GM18519 (cell line): ENCODE measurements around the gene CLCN3.
"Not testable (repeated sequence)": the region's sequence is repeated elsewhere in the genome, so short reads cannot be mapped to it uniquely, and the experiment has no call there.

ENCODE experiments used
- ATAC-seq: cut with Tn5 transposase; IDR thresholded peaks from one replicate; pipeline ENCODE4 v1.9.1; 2021; ENCODE audit warnings: mild to moderate bottlenecking, moderate library complexity; ENCODE audit not compliant: unreplicated experiment, low FRiP score

CLCN3 gene

GRCh38 chr4:169765835-169766234, 145.5 kb downstream of the CLCN3 start:
- no peak for ATAC-seq

GRCh38 chr4:169766741-169767140, 146.4 kb downstream of the CLCN3 start:
- ATAC-seq, result no peak

- no peak for ATAC-seq
Observed at GRCh38 chr4:169768385-169768784, 148.0 kb downstream of the CLCN3 start.

GRCh38 chr4:169770416-169770815, 150.0 kb downstream of the CLCN3 start:
- no peak for ATAC-seq

- ATAC-seq, result not testable (repeated sequence)
Observed at GRCh38 chr4:169771556-169772080, 151.2 kb downstream of the CLCN3 start.
